NCI-H2227 treated with DMSO at 0.1 percent for 48 hours (cell line): Measurements from ENCODE around the gene ATPAF1.
A peak's percentile ranks its signal among the peaks of the same experiment; 100 is the strongest.

ENCODE experiments used
- DNase-seq: peaks from one replicate; lab custom pipeline; 2025; lab: John Stamatoyannopoulos, UW

The ATPAF1 gene

GRCh38 chr1:46650491-46650890 is 17.7 kb downstream of the ATPAF1 start:
- no peak for DNase-seq

GRCh38 chr1:46649764-46650163 is 18.4 kb downstream of the ATPAF1 start:
- no peak for DNase-seq

GRCh38 chr1:46647611-46648010 is 20.6 kb downstream of the ATPAF1 start:
- no peak for DNase-seq

GRCh38 chr1:46646844-46647243 is 21.3 kb downstream of the ATPAF1 start:
- DNase-seq, result no peak

- DNase-seq, result no peak
Measured at GRCh38 chr1:46646331-46646730, 21.8 kb downstream of the ATPAF1 start.

GRCh38 chr1:46645815-46646214 is 22.3 kb downstream of the ATPAF1 start:
- no peak for DNase-seq

- peak; percentile 76 for DNase-seq
Measured at GRCh38 chr1:46643368-46643775, 24.8 kb downstream of the ATPAF1 start.

- no peak for DNase-seq
Measured at GRCh38 chr1:46642115-46642680, 26.0 kb downstream of the ATPAF1 start.

- DNase-seq, result no peak
Measured at GRCh38 chr1:46639547-46639946, 28.6 kb downstream of the ATPAF1 start.

- DNase-seq, result no peak
Measured at GRCh38 chr1:46638921-46639320, 29.2 kb downstream of the ATPAF1 start.

GRCh38 chr1:46637444-46638083 is 30.6 kb downstream of the ATPAF1 start:
- DNase-seq, result no peak

GRCh38 chr1:46635205-46635604 is 33.0 kb downstream of the ATPAF1 start:
- no peak for DNase-seq

- DNase-seq, result no peak
Measured at GRCh38 chr1:46630719-46631118, 37.4 kb downstream of the ATPAF1 start.

GRCh38 chr1:46623743-46624644 is 44.2 kb downstream of the ATPAF1 start:
- no peak for DNase-seq

GRCh38 chr1:46622344-46622743 is 45.8 kb downstream of the ATPAF1 start:
- no peak for DNase-seq

- DNase-seq, result no peak
Measured at GRCh38 chr1:46621930-46622329, 46.2 kb downstream of the ATPAF1 start.

- DNase-seq, result no peak
Measured at GRCh38 chr1:46619656-46620258, 48.4 kb downstream of the ATPAF1 start.

- no peak for DNase-seq
Measured at GRCh38 chr1:46618754-46619415, 49.3 kb downstream of the ATPAF1 start.

GRCh38 chr1:46617833-46618232 is 50.3 kb downstream of the ATPAF1 start:
- no peak for DNase-seq

GRCh38 chr1:46617108-46617800 is 50.9 kb downstream of the ATPAF1 start:
- DNase-seq, result no peak
